ENCODE measurements around the gene EFHC2.

GRCh38 chrX:44267861-44268260, 75.6 kb downstream of the EFHC2 start:
- TF ChIP-seq PATZ1 (CRISPR knock-in tag; IDR thresholded peaks at IDR 0.05; ENCODE audit: borderline replicate concordance): no peak
- no peak for TF ChIP-seq TSHZ2 (CRISPR knock-in tag; IDR thresholded peaks at IDR 0.05)
- no peak for TF ChIP-seq ESRRG (CRISPR knock-in tag; IDR thresholded peaks at IDR 0.05)
- no peak for TF ChIP-seq CREB5 (CRISPR knock-in tag; IDR thresholded peaks at IDR 0.05; ENCODE audit: low read depth)
- TF ChIP-seq RARB (CRISPR knock-in tag; IDR thresholded peaks at IDR 0.05): no peak
